NCI-H526 treated with DMSO at 0.1 percent for 48 hours (cell line): ENCODE data around the gene ESYT1.
"Not testable (repeated sequence)": the region's sequence is repeated elsewhere in the genome, so short reads cannot be mapped to it uniquely, and the experiment has no call there.

Source experiments
- DNase-seq: peaks from one replicate; lab custom pipeline; 2025; lab: John Stamatoyannopoulos, UW

Gene ESYT1

GRCh38 chr12:56155256-56155845, 27.3 kb downstream of the ESYT1 start:
- no peak for DNase-seq

GRCh38 chr12:56156464-56157200, 28.6 kb downstream of the ESYT1 start:
- DNase-seq, result not testable (repeated sequence)

- peak; percentile 74 for DNase-seq
Measured at GRCh38 chr12:56157201-56158028, 29.3 kb downstream of the ESYT1 start.

GRCh38 chr12:56158029-56158925, 30.2 kb downstream of the ESYT1 start, which contains the start of gene MYL6:
TSS of gene MYL6 (plus strand) at chr12:56158359. CDS start at chr12:56158402, 43 bp downstream.
- peak; percentile 94 for DNase-seq

- DNase-seq, result no peak
Measured at GRCh38 chr12:56158926-56159461, 30.9 kb downstream of the ESYT1 start.

GRCh38 chr12:56159482-56160192, 31.6 kb downstream of the ESYT1 start:
- no peak for DNase-seq

- DNase-seq, result no peak
Measured at GRCh38 chr12:56160193-56160763, 32.2 kb downstream of the ESYT1 start.

- DNase-seq, result no peak
Measured at GRCh38 chr12:56160894-56161689, 33.0 kb downstream of the ESYT1 start.

GRCh38 chr12:56161690-56162351, 33.8 kb downstream of the ESYT1 start:
- DNase-seq, result no peak

GRCh38 chr12:56162468-56163290, 34.6 kb downstream of the ESYT1 start:
- DNase-seq, result no peak

GRCh38 chr12:56163533-56164344, 35.7 kb downstream of the ESYT1 start:
- no peak for DNase-seq

- no peak for DNase-seq
Measured at GRCh38 chr12:56164345-56164729, 36.3 kb downstream of the ESYT1 start.

GRCh38 chr12:56165369-56165768, 37.3 kb downstream of the ESYT1 start:
- no peak for DNase-seq

- no peak for DNase-seq
Measured at GRCh38 chr12:56169229-56169759, 41.2 kb downstream of the ESYT1 start.

- no peak for DNase-seq
Measured at GRCh38 chr12:56172839-56173238, 44.8 kb downstream of the ESYT1 start.

- DNase-seq, result no peak
Measured at GRCh38 chr12:56178347-56178746, 50.3 kb downstream of the ESYT1 start.

- DNase-seq, result no peak
Measured at GRCh38 chr12:56186957-56187356, 58.9 kb downstream of the ESYT1 start.
